SK-N-SH treated with all-trans-retinoic acid at 6 μM for 48 hours (cell line): ENCODE measurements around the gene IL23R.
"Not testable (repeated sequence)": the region's sequence is repeated elsewhere in the genome, so short reads cannot be mapped to it uniquely, and the experiment has no call there.

Experiments used
- ATAC-seq: fragments of 200-7000 bp; cut with Tn5 transposase; 3 replicates; pipeline ENCODE4 v1.9.1; 2020; ENCODE audit warnings: mild to moderate bottlenecking, moderate library complexity
- ARNTL ChIP-seq: fragments of 450-650 bp; formaldehyde crosslinking; IDR thresholded peaks from 2 replicates; pipeline ENCODE4 v1.5.0; 2020; ENCODE audit warnings: low read depth, mild to moderate bottlenecking, moderate library complexity, borderline replicate concordance
- CREB5 ChIP-seq: fragments of 250-450 bp; sonication (Bioruptor Pico); IDR thresholded peaks from 2 replicates; pipeline ENCODE4 v1.5.1; 2020; ENCODE audit warnings: low read depth, mild to moderate bottlenecking, moderate library complexity
- ESRRG ChIP-seq: fragments of 250-450 bp; sonication (Bioruptor Pico); IDR thresholded peaks from 2 replicates; pipeline ENCODE4 v1.6.1; 2021; ENCODE audit warnings: mild to moderate bottlenecking
- ISL1 ChIP-seq: fragments of 250-450 bp; sonication (Bioruptor Pico); IDR thresholded peaks from 2 replicates; pipeline ENCODE4 v2.1.2; 2022; ENCODE audit warnings: mild to moderate bottlenecking, moderate library complexity
- PATZ1 ChIP-seq: fragments of 250-450 bp; sonication (Bioruptor Pico); IDR thresholded peaks from 2 replicates; pipeline ENCODE4 v1.8.0; 2020; ENCODE audit warnings: mild to moderate bottlenecking, moderate library complexity, borderline replicate concordance
- POU6F1 ChIP-seq: fragments of 250-450 bp; sonication (Bioruptor Pico); IDR thresholded peaks from 2 replicates; pipeline ENCODE4 v1.8.0; 2021; ENCODE audit warnings: low read depth, mild to moderate bottlenecking, moderate library complexity, borderline replicate concordance
- PPARA ChIP-seq: fragments of 250-450 bp; sonication (Bioruptor Pico); IDR thresholded peaks from 2 replicates; pipeline ENCODE4 v1.5.0; 2020; ENCODE audit warnings: mild to moderate bottlenecking, borderline replicate concordance
- TCF4 ChIP-seq: fragments of 250-450 bp; sonication (Bioruptor Pico); IDR thresholded peaks from 2 replicates; pipeline ENCODE4 v1.8.0; 2021; ENCODE audit warnings: mild to moderate bottlenecking, moderate library complexity, borderline replicate concordance
- TSHZ2 ChIP-seq: fragments of 250-450 bp; sonication (Bioruptor Pico); IDR thresholded peaks from 2 replicates; pipeline ENCODE4 v1.5.0; 2020; ENCODE audit warnings: mild to moderate bottlenecking, moderate library complexity
- ZFP3 ChIP-seq: fragments of 250-450 bp; sonication (Bioruptor Pico); IDR thresholded peaks from 2 replicates; pipeline ENCODE4 v1.5.0; 2020; ENCODE audit warnings: mild to moderate bottlenecking, moderate library complexity
- ZFP30 ChIP-seq: fragments of 450-650 bp; formaldehyde crosslinking; IDR thresholded peaks from 2 replicates; pipeline ENCODE4 v1.5.0; 2022; ENCODE audit warnings: mild to moderate bottlenecking, moderate library complexity
- ZNF70 ChIP-seq: fragments of 450-650 bp; formaldehyde crosslinking; IDR thresholded peaks from 2 replicates; pipeline ENCODE4 v1.5.0; 2020; ENCODE audit warnings: mild to moderate bottlenecking, moderate library complexity

IL23R gene

GRCh38 chr1:67204298-67204980 is 38.2 kb downstream of the IL23R start:
- TF ChIP-seq POU6F1 (CRISPR knock-in tag) (no peak), ARNTL (no peak), ZNF70 (no peak), ESRRG (CRISPR knock-in tag) (no peak), ZFP30 (CRISPR knock-in tag) (no peak), PATZ1 (CRISPR knock-in tag) (no peak)
- no peak for ATAC-seq

- not testable (repeated sequence) for ATAC-seq
These were observed 41.1 kb downstream of the IL23R start for GRCh38 chr1:67207398-67207797.

- ATAC-seq, result no peak
- TF ChIP-seq PATZ1 (CRISPR knock-in tag) (no peak), ESRRG (CRISPR knock-in tag) (no peak), CREB5 (CRISPR knock-in tag) (no peak), ISL1 (CRISPR knock-in tag) (no peak), ARNTL (no peak), ZFP3 (no peak), PPARA (no peak), TCF4 (no peak)
These were observed 42.0 kb downstream of the IL23R start for GRCh38 chr1:67208217-67208616.

- TF ChIP-seq PATZ1 (CRISPR knock-in tag) (no peak), ARNTL (no peak), TSHZ2 (CRISPR knock-in tag) (no peak), TCF4 (peak; percentile 41; the same call in 1 of the 2 replicates)
- ATAC-seq, result no peak
These were observed 43.3 kb downstream of the IL23R start for GRCh38 chr1:67209521-67209920.
